ENCODE data around the gene GLS. TPM values are rescaled to one million over a fixed set of nuclear protein-coding genes. Genes with fewer than 3 reads are reported as not detected.
A peak's percentile ranks its signal among the peaks of the same experiment; 100 is the strongest.
"Not testable (repeated sequence)": the region's sequence is repeated elsewhere in the genome, so short reads cannot be mapped to it uniquely, and the experiment has no call there.

Gene GLS
- total RNA-seq, 1 donor from 2014 or later = 187 TPM

- DNase-seq = no peak
Observed at GRCh38 chr2:190935054-190935453, 54.4 kb downstream of the GLS start.

DNA sequence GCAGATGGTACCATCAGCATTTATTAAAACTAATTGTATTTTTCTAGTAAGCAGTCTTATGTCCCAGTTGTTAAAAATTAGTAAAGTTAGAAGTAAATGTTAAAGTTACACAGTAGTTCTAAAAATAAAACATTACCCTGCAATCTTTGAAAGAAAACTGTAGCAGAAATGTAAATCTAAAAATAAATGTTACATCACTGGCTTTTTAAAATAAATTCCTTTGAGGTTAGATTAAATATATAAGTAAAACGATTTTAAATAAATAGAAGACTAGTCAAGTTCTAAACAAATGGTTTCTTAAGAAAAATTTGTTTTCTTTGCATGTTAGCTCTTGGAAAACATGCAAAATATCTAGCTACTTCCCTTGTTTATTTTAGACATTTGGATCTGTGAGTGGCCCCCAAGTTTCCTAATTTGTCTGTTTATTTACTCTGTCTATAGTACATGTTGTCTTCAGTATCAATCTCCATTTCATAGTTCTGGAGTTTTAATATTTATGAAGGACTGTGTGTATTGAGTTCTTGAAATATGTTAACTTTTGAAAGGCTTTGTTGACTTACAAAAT lies 58.2 kb downstream of the GLS start:
- no peak for DNase-seq

- no peak for DNase-seq
Observed at GRCh38 chr2:190940454-190940853, 59.8 kb downstream of the GLS start.

- DNase-seq = no peak
Observed at GRCh38 chr2:190941571-190941970, 61.0 kb downstream of the GLS start.

GRCh38 chr2:190942697-190943096 lies 62.1 kb downstream of the GLS start:
- no peak for DNase-seq

GRCh38 chr2:190943706-190944105 lies 63.1 kb downstream of the GLS start:
- no peak for DNase-seq

DNA sequence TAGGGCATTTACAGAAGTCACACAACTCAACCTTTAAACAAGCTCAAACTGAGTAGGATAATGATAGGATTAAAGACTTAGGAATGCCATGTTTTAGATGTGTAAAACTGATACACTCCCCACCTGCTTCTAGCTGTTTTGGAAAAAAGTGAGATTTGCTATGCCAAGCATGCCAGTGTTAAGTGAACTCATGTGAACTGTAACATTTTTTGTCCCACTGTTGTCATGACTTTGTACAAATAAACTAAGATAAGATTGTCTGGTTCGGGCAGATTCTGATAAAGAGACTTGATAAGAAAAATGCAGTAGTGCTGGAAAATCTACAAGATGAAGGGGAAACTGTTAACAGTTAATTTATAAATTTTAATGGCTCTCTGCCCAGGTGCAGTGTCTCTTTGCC lies 66.5 kb downstream of the GLS start:
- DNase-seq = peak; percentile 26

GRCh38 chr2:190947711-190948251 lies 67.2 kb downstream of the GLS start:
- DNase-seq = no peak

DNA sequence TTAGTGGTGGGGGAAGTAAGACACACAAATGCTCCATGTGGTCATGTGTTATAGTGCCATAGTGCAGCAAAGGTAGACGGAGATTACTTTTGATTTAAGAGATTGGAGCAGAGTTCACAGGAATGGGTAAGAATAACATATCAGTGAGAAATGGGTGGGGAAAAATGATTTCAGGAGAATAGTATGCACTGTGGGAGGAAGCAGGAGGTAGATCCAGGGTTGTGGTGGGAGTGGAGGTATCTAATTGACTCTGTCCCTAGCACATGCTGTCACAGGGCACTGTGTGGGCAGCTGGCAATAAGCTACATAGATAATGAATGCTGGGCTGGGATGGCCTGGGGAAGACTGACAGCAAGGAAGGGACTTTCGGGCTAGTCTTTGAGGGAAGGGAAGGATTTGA lies 68.0 kb downstream of the GLS start:
- no peak for DNase-seq

DNA sequence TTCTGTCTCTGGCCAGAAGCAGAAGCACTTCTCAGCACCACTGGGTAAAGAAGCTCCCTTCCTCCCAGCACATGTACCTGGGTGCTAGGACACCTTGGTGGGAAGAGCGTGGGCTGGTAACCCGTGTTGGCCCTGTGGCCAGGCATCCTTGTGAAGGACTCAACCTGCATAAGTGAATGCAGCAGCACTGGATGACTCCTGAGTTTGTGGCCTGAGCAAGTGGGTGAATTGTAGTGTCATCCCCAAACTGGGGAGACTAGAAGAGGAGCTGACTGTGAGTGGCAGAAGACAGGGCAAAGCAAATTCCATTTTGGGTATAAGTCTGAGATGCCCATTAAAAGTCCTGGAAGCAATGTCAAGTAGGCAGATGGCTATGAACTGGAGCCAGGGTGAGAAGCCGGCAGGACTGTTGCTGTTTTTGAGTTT lies 70.0 kb downstream of the GLS start:
- no peak for DNase-seq

DNA sequence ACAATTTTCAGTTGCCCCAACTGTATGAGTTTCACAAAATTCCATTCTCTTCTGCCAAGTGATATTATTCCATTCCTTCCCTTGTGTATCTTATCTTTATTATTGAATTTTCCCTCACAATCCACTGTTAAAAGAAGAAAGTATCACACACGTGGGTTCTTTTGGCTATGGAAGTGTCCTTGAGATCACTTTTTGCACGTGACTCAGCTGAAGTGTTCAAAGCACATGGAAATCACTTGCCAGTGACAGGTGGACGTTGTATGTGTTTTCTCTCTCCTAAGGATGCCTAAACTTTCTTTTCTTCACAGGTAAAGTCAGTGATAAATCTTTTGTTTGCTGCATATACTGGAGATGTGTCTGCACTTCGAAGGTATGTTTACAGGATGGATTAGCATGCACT lies 72.6 kb downstream of the GLS start:
- DNase-seq = no peak

DNA sequence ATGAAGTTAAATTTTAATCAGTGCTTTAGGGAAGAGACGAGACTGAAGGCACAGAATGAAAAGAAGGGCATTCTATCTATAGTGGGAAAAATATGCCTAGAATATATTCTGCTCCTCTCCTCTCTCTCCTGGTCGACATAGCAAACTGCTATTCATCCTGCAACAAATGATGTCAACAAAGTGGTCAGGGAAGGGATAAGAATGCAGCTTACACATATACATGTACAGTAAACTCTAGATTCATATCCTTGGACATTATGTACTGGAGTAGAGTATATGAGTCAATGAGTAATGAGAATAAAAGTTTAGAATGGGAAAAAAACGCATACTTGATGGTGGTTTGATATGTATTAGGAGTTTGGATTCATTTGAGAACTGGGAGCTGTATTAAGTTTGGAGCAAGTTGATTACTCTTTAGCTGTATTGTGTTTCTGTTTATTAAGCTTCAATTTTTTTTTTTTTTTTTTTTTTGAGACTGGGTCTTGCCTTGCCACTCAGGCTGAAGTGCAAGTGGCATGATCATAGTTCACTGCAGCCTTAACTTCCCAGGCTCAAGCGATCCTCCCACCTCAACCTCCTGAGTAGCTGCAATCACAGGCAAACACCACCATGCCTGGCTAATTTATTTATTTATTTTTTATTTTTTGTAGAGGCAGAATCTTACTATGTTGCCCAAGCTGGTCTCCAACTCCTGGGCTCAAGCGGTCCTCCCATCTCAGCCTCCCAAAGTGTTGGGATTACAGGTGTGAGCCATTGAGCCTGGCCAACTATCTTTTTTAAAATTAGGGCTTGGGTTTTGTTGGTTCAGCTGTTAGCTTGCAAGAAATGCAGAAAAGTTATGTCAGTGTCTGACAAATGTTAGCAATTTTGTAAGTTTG lies 79.5 kb downstream of the GLS start:
- DNase-seq = no peak

- DNase-seq = not testable (repeated sequence)
Observed at GRCh38 chr2:190961117-190961516, 80.5 kb downstream of the GLS start.

GRCh38 chr2:190961918-190962487 lies 81.4 kb downstream of the GLS start:
- DNase-seq = no peak

DNA sequence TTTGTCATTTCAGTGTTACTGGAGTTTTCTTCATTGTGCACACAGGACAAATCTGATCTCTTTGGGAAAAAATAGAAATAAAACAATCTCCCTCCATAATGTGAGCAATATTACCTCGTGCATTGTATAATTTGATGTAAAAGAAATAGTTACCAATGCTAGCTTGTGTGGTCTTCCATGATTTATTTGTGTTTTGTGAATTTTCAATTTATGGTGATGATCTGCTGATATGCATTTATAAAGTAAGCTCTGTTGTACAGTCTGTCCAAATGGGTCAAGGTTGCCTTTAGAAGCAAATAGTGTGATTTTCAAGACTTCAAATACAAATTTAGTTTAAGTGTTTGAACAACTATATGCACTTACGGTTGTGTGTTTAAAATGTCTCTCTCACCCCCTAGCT lies 82.5 kb downstream of the GLS start:
- no peak for DNase-seq

- no peak for DNase-seq
Observed at GRCh38 chr2:190964170-190964795, 83.7 kb downstream of the GLS start.

- DNase-seq = no peak
Observed at GRCh38 chr2:190965580-190966222, 85.1 kb downstream of the GLS start.

GRCh38 chr2:190968522-190968921 lies 87.9 kb downstream of the GLS start:
- no peak for DNase-seq

DNA sequence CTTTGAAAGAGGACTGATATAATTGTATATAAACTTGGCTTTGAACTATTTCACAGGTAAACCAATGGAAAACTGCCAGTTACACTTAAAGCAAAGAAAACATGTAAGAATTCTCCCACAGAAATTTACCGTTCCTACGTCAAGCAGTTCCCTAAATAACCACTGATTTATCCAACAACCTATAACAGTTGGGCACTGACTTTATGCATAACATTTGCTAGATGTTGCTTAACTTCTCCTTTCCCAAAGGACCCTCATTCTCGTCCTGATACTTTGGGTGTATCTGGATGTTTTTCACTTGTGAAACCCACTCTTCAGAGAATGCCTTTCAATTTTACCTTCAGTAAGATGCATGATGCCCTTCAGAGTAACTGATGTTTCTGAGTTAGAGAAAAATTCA lies 89.5 kb downstream of the GLS start:
- DNase-seq = no peak

DNA sequence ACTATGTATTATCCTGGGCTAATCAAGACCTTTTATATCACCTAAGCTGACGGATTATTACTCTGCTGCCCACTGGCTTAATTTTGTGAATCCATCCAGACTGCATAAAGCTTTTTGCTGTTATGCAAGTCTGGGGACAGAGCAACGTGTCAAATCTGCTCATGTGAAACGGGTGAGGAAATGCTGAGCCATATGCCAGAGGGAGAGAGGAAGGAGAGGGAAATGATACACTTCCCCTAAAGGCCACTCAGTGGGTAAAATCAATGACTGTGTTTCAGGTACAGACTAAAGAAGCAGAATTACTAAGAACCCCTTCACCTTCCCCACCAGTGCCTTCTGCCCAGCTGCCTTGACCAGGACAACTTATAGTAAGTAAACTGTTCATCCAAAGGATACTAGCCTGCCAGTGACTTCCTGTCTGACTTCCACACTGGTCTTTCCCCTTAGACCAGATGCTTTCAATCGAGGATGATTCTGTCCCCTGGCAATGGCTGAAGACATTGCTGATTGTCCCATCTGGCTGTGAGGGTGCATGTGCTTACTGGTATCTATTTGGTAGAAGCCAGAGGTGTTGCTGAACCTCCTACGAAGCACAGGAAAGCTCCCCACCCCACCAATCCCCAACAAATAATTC lies 90.4 kb downstream of the GLS start:
- no peak for DNase-seq

- no peak for DNase-seq
Observed at GRCh38 chr2:190972213-190972612, 91.6 kb downstream of the GLS start.

GRCh38 chr2:190972846-190973245 lies 92.2 kb downstream of the GLS start:
- DNase-seq = peak; percentile 63

Measured in skin of body (tissue), 2 donors.